MM.1S (cell line): Measurements from ENCODE around the gene TAOK2.

Source experiments
- DNase-seq: peaks from one replicate; pipeline ENCODE4 v3.0.0-alpha.2; 2015
- H2AFZ ChIP-seq: fragments of 300-600 bp; sonication (generic); 2 replicates; pipeline ENCODE4 v1.6.0; 2016; ENCODE audit warnings: antibody characterized with exemption, low read length
- H3F3A ChIP-seq: fragments of 300-600 bp; sonication (generic); 2 replicates; pipeline ENCODE4 v1.6.1; 2016; ENCODE audit warnings: mild to moderate bottlenecking, antibody characterized with exemption, low read length, moderate library complexity, mixed read lengths; ENCODE audit not compliant: insufficient read depth
- H3K27ac ChIP-seq: fragments of 300-600 bp; sonication (generic); 2 replicates; pipeline ENCODE4 v1.5.1; 2016; ENCODE audit warnings: mild to moderate bottlenecking, low read length
- H3K27me3 ChIP-seq: fragments of 300-600 bp; sonication (generic); replicated peaks from 2 replicates; pipeline ENCODE4 v1.6.0; 2016; ENCODE audit warnings: low read length; ENCODE audit not compliant: insufficient read depth
- H3K36me3 ChIP-seq: fragments of 300-600 bp; sonication (generic); replicated peaks from 2 replicates; pipeline ENCODE4 v1.6.1; 2016; ENCODE audit warnings: mild to moderate bottlenecking, low read length, mixed read lengths; ENCODE audit not compliant: insufficient read depth
- H3K4me1 ChIP-seq: fragments of 300-600 bp; sonication (generic); 2 replicates; pipeline ENCODE4 v1.6.1; 2016; ENCODE audit warnings: low read length, mixed read lengths
- H3K4me2 ChIP-seq: fragments of 300-600 bp; sonication (generic); 2 replicates; pipeline ENCODE4 v1.6.0; 2016; ENCODE audit warnings: low read depth, low read length
- H3K4me3 ChIP-seq: fragments of 300-600 bp; sonication (generic); 2 replicates; pipeline ENCODE4 v1.5.1; 2016; ENCODE audit warnings: low read length, mixed read lengths
- H3K79me2 ChIP-seq: fragments of 300-600 bp; sonication (generic); 2 replicates; pipeline ENCODE4 v1.6.1; 2016; ENCODE audit warnings: mixed run types, low read length, mixed read lengths
- H3K9ac ChIP-seq: fragments of 300-600 bp; sonication (generic); 2 replicates; pipeline ENCODE4 v1.6.1; 2016; ENCODE audit warnings: low read length, mixed read lengths
- H3K9me2 ChIP-seq: fragments of 300-600 bp; sonication (generic); replicated peaks from 2 replicates; pipeline ENCODE4 v1.6.1; 2016; ENCODE audit warnings: mild to moderate bottlenecking, low read length, mixed read lengths; ENCODE audit not compliant: insufficient read depth
- H3K9me3 ChIP-seq: fragments of 300-600 bp; sonication (generic); replicated peaks from 2 replicates; pipeline ENCODE4 v1.6.1; 2016; ENCODE audit warnings: mild to moderate bottlenecking, low read length, mixed read lengths; ENCODE audit not compliant: insufficient read depth
- H4K20me1 ChIP-seq: fragments of 300-600 bp; sonication (generic); 2 replicates; pipeline ENCODE4 v1.6.1; 2016; ENCODE audit warnings: mild to moderate bottlenecking, low read length, moderate library complexity, mixed read lengths; ENCODE audit not compliant: insufficient read depth
- EZH2 ChIP-seq: fragments of 300-600 bp; sonication (generic); optimal IDR thresholded peaks from 2 replicates; pipeline ENCODE3; 2017; ENCODE audit warnings: low read depth, mild to moderate bottlenecking, antibody characterized with exemption, low read length, mixed read lengths
- EZH2phosphoT487 ChIP-seq: fragments of 300-600 bp; sonication (generic); IDR thresholded peaks from 2 replicates; pipeline ENCODE4 v1.6.1; 2018; ENCODE audit warnings: antibody characterized with exemption, low read length
- TF ChIP-seq, protein P1 (sequence below): fragments of 300-600 bp; sonication (generic); IDR thresholded peaks from 2 replicates; pipeline ENCODE4 v1.5.1; 2016; ENCODE audit warnings: antibody characterized with exemption, low read length, mixed read lengths

The TAOK2 gene

DNA sequence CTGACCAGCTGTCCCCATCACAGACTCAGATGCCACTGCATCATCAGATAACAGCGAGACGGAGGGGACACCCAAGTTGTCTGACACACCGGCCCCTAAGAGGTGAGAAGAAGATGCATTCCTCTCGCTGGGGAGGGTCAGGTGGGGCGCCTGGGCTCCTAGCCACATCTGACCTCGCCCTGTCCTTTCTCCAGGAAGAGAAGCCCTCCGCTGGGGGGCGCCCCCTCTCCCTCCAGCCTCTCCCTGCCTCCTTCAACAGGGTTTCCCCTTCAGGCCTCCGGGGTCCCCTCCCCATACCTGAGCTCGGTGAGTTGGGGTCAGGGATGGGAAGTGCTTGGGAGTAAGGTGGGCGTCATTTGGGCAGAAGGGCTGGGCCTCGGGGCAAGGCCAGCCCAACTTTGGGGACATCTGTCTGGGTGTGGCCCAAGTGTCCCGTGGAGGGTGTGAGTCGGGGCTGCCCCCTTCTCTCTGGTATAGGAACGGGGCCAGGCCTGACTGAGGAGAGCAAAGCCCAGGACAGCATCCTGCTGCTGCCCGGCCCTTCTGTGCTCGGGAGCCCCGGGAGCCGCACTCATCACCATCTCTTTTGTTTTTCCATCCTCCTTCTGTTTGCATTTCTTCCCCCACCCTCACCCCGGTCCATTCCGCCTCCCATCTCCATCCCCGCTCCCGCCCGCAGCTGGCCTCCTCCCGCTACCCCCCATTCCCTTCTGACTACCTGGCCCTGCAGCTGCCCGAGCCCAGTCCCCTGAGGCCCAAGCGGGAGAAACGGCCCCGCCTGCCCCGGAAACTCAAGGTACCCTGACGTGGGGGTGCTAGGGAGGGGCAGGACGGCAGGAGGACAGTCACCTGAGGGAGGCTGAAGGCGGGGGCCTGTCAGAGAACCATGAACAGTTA lies 27.3 kb downstream of the TAOK2 start:
- Histone ChIP-seq H4K20me1 (no peaks in the 10 kb centered on the region), H3K9me2 (no peaks in the 10 kb centered on the region), H2AFZ (no peak overlapping the region), H3K27ac (no peak overlapping the region), H3K9me3 (no peaks in the 10 kb centered on the region), H3K79me2 (peaks cover 11% of the 10 kb centered on the region), H3F3A (no peaks in the 10 kb centered on the region), H3K27me3 (no peaks in the 10 kb centered on the region), H3K9ac (no peak overlapping the region), H3K4me1 (peaks cover 5% of the 10 kb centered on the region; the same call in 1 of the 2 replicates), H3K4me2 (no peak overlapping the region), H3K36me3 (0 out of 2 replicates have a peak, but pooled peaks cover 2% of the 10 kb centered on the region), H3K4me3 (no peak overlapping the region)
- TF ChIP-seq EZH2: no peak
- TF ChIP-seq, protein P1, sequence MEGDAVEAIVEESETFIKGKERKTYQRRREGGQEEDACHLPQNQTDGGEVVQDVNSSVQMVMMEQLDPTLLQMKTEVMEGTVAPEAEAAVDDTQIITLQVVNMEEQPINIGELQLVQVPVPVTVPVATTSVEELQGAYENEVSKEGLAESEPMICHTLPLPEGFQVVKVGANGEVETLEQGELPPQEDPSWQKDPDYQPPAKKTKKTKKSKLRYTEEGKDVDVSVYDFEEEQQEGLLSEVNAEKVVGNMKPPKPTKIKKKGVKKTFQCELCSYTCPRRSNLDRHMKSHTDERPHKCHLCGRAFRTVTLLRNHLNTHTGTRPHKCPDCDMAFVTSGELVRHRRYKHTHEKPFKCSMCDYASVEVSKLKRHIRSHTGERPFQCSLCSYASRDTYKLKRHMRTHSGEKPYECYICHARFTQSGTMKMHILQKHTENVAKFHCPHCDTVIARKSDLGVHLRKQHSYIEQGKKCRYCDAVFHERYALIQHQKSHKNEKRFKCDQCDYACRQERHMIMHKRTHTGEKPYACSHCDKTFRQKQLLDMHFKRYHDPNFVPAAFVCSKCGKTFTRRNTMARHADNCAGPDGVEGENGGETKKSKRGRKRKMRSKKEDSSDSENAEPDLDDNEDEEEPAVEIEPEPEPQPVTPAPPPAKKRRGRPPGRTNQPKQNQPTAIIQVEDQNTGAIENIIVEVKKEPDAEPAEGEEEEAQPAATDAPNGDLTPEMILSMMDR: no peak; the same call in 1 of the 2 replicates
- TF ChIP-seq EZH2phosphoT487: no peak
- DNase-seq: no peak

DNA sequence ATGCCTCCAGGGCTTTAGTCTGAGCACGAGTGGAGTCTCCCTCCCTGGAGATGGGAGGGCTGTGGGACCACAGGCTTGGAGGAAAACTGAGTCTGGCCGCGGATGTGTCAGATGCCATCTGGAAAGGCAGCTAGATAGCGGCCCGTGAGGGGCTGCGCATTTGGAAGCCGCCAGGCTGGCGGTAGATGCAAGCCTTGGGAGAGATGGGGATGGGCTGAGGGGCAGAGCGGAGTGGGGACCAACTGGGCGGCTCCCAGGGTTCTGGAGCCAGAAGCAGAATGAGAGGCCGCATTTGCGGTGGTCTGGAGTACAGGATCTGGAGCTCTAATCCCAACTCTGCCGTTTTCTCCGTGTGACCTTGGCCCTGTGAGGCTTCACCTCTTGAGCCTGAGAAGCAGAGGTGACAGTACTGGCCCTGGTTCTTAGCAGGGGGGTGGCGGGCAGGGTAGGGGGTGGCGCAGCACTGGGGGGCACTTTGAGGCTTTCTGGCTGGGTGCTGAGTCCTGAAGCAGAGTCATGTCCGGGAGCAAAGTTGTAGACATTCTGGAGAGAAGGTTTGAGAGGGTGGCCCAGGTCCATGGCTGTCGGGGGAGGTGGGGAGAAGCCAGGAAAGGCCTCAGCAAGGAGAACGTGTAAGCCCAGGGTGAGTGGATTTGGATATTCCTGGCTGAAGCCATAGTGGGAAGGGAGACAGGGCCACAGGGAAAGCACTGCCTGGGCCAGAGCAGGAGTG lies 29.1 kb downstream of the TAOK2 start:
- H3K4me2 ChIP-seq: no peak overlapping the region
- DNase-seq: no peak
- H3K4me1 ChIP-seq: no peaks in the 10 kb centered on the region
- no peaks in the 10 kb centered on the region for H3K9me3 ChIP-seq
- H2AFZ ChIP-seq: no peak overlapping the region
- H3K79me2 ChIP-seq: no peaks in the 10 kb centered on the region
- peaks cover 5% of the 10 kb centered on the region; the same call in 1 of the 2 replicates for H3K27me3 ChIP-seq
- no peak overlapping the region for H3K27ac ChIP-seq
- H3K9me2 ChIP-seq: no peaks in the 10 kb centered on the region
- H3K4me3 ChIP-seq: no peak overlapping the region
- no peak overlapping the region for H3K9ac ChIP-seq
- no peaks in the 10 kb centered on the region for H4K20me1 ChIP-seq
- H3K36me3 ChIP-seq: no peaks in the 10 kb centered on the region
- H3F3A ChIP-seq: no peaks in the 10 kb centered on the region
- TF ChIP-seq, protein P1: no peak
- TF ChIP-seq EZH2phosphoT487 (no peak), EZH2 (no peak)

DNA sequence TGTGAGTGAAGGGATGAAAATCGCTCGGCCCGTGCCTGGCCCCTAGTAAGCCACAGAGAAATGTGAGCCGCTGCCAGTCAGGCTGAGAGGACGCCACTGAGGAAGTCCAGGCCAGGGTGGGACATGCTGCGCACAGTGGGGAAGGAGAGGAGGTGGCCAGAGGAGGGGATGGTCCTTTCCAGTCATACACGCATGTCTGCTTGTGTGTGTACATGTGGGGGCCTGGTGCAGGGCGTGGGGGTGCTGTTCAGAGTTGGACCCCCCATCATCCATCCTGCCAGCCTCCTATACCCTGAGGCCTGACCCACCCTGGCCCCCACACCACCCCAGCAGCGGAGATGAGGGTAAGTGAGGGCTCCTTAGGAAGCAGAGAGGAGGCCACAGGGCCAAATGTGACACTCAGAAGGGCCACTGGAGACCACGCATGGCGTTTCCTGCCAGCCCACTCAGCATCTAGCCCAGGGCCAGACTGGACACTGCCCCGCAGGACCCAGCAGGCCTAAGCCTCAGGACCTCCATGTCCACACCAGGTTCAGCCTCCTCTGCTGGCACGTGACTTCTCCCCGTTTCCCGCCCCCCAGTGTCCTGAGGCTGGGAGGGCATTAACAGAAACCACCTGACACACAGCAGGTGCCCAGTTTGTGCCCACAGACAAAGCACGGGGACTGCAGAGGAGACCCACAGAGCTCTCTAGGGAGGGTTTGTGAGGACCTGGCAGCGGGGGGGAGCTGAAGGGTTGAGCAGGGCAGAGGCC lies 30.2 kb downstream of the TAOK2 start:
- Histone ChIP-seq H3K4me3 (no peak overlapping the region), H3K27ac (no peak overlapping the region), H3F3A (no peaks in the 10 kb centered on the region), H4K20me1 (no peaks in the 10 kb centered on the region), H3K27me3 (peaks cover 12% of the 10 kb centered on the region; the same call in 1 of the 2 replicates), H3K36me3 (no peaks in the 10 kb centered on the region), H2AFZ (no peak overlapping the region), H3K9ac (no peak overlapping the region), H3K4me2 (no peak overlapping the region), H3K79me2 (no peaks in the 10 kb centered on the region), H3K9me3 (no peaks in the 10 kb centered on the region), H3K4me1 (no peaks in the 10 kb centered on the region), H3K9me2 (no peaks in the 10 kb centered on the region)
- TF ChIP-seq, protein P1: no peak
- TF ChIP-seq EZH2 (no peak), EZH2phosphoT487 (no peak)
- no peak for DNase-seq
